OCI-LY7 (cell line): ENCODE results near the gene ASCL3.

Source experiments
- EZH2phosphoT487 ChIP-seq: fragments of 200-600 bp; sonication (generic); IDR thresholded peaks from 2 replicates; pipeline ENCODE4 v1.6.1; 2018; ENCODE audit warnings: low read depth, borderline replicate concordance, mild to moderate bottlenecking, mixed run types, antibody characterized with exemption, low read length, moderate library complexity, mixed read lengths
- TF ChIP-seq, protein P1 (sequence below): fragments of 200-600 bp; sonication (generic); conservative IDR thresholded peaks from 2 replicates; pipeline ENCODE4 v1.5.1; 2014; ENCODE audit warnings: mild to moderate bottlenecking, antibody characterized with exemption, low read length, moderate library complexity, mixed read lengths

DNA sequence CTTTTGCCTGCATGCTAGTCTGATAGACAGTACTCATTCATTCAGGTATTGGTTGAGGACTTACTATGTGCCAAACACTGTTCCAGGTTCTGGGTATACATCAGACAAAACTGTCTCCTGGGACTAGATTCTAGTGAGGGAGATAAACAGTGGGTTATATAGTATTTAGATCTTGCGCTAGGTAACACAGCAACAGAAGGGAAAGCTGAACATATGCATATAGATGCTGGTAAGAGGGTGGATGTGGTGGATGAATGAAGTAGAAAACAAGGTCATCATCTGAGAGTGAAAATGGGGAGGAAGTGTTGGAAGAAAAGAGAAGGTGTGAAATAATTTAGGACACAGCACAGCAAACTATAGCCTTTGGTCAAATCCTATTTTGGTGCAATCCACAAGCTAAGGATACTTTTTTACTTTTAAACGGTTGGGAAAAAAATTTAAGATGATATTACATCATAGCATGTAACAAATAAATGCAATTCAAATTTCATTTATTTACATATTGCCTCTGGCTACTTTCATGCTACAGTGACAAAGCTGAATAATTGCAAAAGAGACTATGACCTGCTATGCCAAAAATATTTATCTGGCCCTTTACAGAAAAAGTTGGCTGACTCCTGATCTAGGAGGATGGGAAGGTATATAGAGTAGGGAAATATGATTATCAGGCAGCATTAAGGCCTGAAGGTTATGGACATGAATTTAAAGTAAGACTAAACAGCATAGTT, 28.5 kb upstream of the ASCL3 start:
- TF ChIP-seq, protein P1, sequence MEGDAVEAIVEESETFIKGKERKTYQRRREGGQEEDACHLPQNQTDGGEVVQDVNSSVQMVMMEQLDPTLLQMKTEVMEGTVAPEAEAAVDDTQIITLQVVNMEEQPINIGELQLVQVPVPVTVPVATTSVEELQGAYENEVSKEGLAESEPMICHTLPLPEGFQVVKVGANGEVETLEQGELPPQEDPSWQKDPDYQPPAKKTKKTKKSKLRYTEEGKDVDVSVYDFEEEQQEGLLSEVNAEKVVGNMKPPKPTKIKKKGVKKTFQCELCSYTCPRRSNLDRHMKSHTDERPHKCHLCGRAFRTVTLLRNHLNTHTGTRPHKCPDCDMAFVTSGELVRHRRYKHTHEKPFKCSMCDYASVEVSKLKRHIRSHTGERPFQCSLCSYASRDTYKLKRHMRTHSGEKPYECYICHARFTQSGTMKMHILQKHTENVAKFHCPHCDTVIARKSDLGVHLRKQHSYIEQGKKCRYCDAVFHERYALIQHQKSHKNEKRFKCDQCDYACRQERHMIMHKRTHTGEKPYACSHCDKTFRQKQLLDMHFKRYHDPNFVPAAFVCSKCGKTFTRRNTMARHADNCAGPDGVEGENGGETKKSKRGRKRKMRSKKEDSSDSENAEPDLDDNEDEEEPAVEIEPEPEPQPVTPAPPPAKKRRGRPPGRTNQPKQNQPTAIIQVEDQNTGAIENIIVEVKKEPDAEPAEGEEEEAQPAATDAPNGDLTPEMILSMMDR, result no peak
- TF ChIP-seq EZH2phosphoT487, result no peak
